Caco-2 (cell line): ENCODE results near the gene ENOX1. TPM values are rescaled to one million over a fixed set of nuclear protein-coding genes. Genes with fewer than 3 reads are reported as not detected.

Experiments
- BruUV-seq: library from RNA; stranded (reverse); fragments of 400-500 nt; replicated peaks from 2 replicates; lab custom pipeline; 2021; lab: Mats Ljungman, UMichigan
- CTCF ChIA-PET: fragments of 300-600 bp; sonication (Branson Sonifier 250); formaldehyde crosslinking; loops from one replicate; lab custom pipeline; 2022; ENCODE audit warnings: antibody characterized with exemption; lab: Charles Lee
- POLR2A ChIA-PET: fragments of 300-600 bp; sonication (Branson Sonifier 250); formaldehyde crosslinking; loops from one replicate; lab custom pipeline; 2022; ENCODE audit warnings: antibody characterized with exemption; lab: Charles Lee
- DNase-seq, 2 experiments: peaks; one replicate each; pipeline versions ENCODE4 v3.0.0 to v3.0.0-alpha.2; 2020 to 2022
- H3K27me3 ChIP-seq: replicated peaks from 2 replicates; pipeline ENCODE4 v1.6.0; 2011; ENCODE audit warnings: low read length; ENCODE audit not compliant: control insufficient read depth, insufficient read depth
- H3K36me3 ChIP-seq: 2 replicates; pipeline ENCODE4 v1.5.1; 2011; ENCODE audit warnings: low read length; ENCODE audit not compliant: control insufficient read depth, insufficient read depth
- H3K4me1 ChIP-seq: fragments of 250-450 bp; sonication (Bioruptor Pico); 2 replicates; pipeline ENCODE4 v1.5.1; 2020; ENCODE audit warnings: mild to moderate bottlenecking
- H3K4me3 ChIP-seq: 2 replicates; pipeline ENCODE4 v1.5.1; 2011; ENCODE audit warnings: low read depth, mild to moderate bottlenecking, control low read depth, low read length
- H3K9me3 ChIP-seq: fragments of 250-450 bp; sonication (Bioruptor Pico); 2 replicates; pipeline ENCODE4 v1.5.1; 2020; ENCODE audit warnings: mild to moderate bottlenecking, moderate library complexity
- H3K27ac Mint-ChIP-seq: one replicate; pipeline ENCODE4 v1.8.0; 2022; ENCODE audit warnings: mixed read lengths; ENCODE audit not compliant: unreplicated experiment
- H3K27me3 Mint-ChIP-seq: one replicate; pipeline ENCODE4 v1.8.0; 2022; ENCODE audit warnings: mixed read lengths; ENCODE audit not compliant: insufficient read depth, unreplicated experiment
- H3K36me3 Mint-ChIP-seq: one replicate; pipeline ENCODE4 v1.8.0; 2022; ENCODE audit warnings: mild to moderate bottlenecking, mixed read lengths; ENCODE audit not compliant: insufficient read depth, unreplicated experiment
- H3K4me1 Mint-ChIP-seq: one replicate; pipeline ENCODE4 v1.8.0; 2022; ENCODE audit warnings: low read depth, mixed read lengths; ENCODE audit not compliant: unreplicated experiment
- H3K4me3 Mint-ChIP-seq: one replicate; pipeline ENCODE4 v1.8.0; 2022; ENCODE audit warnings: mild to moderate bottlenecking, moderate library complexity, mixed read lengths; ENCODE audit not compliant: unreplicated experiment
- H3K9me3 Mint-ChIP-seq: one replicate; pipeline ENCODE4 v1.8.0; 2022; ENCODE audit warnings: mixed read lengths; ENCODE audit not compliant: unreplicated experiment
- CTCF ChIP-seq, 2 experiments: fragments of 200-600 bp in 1 of 2; IDR thresholded peaks; 1 replicate in 1 of 2; 2 replicates in 1 of 2; pipeline versions ENCODE4 v1.5.1 to v1.8.0; 2011 to 2022; ENCODE audit warnings: antibody characterized with exemption in 1 of 2, control low read depth in 1 of 2, inconsistent platforms in 1 of 2, low read depth in 1 of 2, low read length in 1 of 2, mild to moderate bottlenecking in 1 of 2, moderate library complexity in 1 of 2; ENCODE audit not compliant: insufficient read depth in 1 of 2, severe bottlenecking in 1 of 2, unreplicated experiment in 1 of 2
- intact Hi-C: fragments of 100-400 bp; cut with micrococcal nuclease; formaldehyde crosslinking; loops from one replicate; pipeline ENCODE4 v1.10.0; 2022; ENCODE audit not compliant: unreplicated experiment
- total RNA-seq: library from RNA; stranded (reverse); gene quantifications from 2 replicates; pipeline ENCODE4 v1.2.3, GENCODE V29; 2022

ENOX1 gene
- total RNA-seq, 1 experiment from 2014 or later = 9.1 TPM

- H3K27me3 Mint-ChIP-seq = no peaks in the 10 kb centered on the region
- ChIA-PET CTCF (no interaction called here), POLR2A (no interaction called here)
- no TSS peak for BruUV-seq
- Histone ChIP-seq H3K4me3 (no peak overlapping the region), H3K4me1 (peaks cover 9% of the 10 kb centered on the region), H3K9me3 (no peaks in the 10 kb centered on the region), H3K27me3 (no peaks in the 10 kb centered on the region), H3K36me3 (no peaks in the 10 kb centered on the region)
- H3K27ac Mint-ChIP-seq = no peak overlapping the region
- no peak overlapping the region for H3K4me3 Mint-ChIP-seq
- TF ChIP-seq CTCF (IDR thresholded peaks at IDR 0.05; ENCODE audit: insufficient read depth in 1 of 2, low read depth in 1 of 2, low read length in 1 of 2, severe bottlenecking in 1 of 2, unreplicated experiment in 1 of 2) = no peak
- H3K9me3 Mint-ChIP-seq = no peaks in the 10 kb centered on the region
- no peak for DNase-seq
- no peaks in the 10 kb centered on the region for H3K36me3 Mint-ChIP-seq
- H3K4me1 Mint-ChIP-seq = peaks cover 6% of the 10 kb centered on the region
- intact Hi-C loops = no loop called here
Observed at GRCh38 chr13:43776501-43777079, 10.2 kb downstream of the ENOX1 start.

GRCh38 chr13:43776006-43776405, 10.8 kb downstream of the ENOX1 start:
- no peaks in the 10 kb centered on the region for H3K27me3 Mint-ChIP-seq

GRCh38 chr13:43773602-43774001, 13.2 kb downstream of the ENOX1 start:
- H3K9me3 ChIP-seq = no peaks in the 10 kb centered on the region
- DNase-seq = no peak
- Mint-ChIP-seq H3K9me3 (no peaks in the 10 kb centered on the region), H3K4me3 (no peak overlapping the region), H3K36me3 (no peaks in the 10 kb centered on the region), H3K27ac (no peak overlapping the region), H3K27me3 (no peaks in the 10 kb centered on the region), H3K4me1 (peaks cover 6% of the 10 kb centered on the region)
- no peak overlapping the region for H3K4me3 ChIP-seq
- H3K4me1 ChIP-seq = peaks cover 10% of the 10 kb centered on the region
- no TSS peak for BruUV-seq
- POLR2A ChIA-PET = no interaction called here
- CTCF ChIA-PET = no interaction called here
- no peak for TF ChIP-seq CTCF (IDR thresholded peaks at IDR 0.05; ENCODE audit: insufficient read depth in 1 of 2, low read depth in 1 of 2, low read length in 1 of 2, severe bottlenecking in 1 of 2, unreplicated experiment in 1 of 2)
- intact Hi-C loops = no loop called here
- no peaks in the 10 kb centered on the region for H3K36me3 ChIP-seq
- H3K27me3 ChIP-seq = no peaks in the 10 kb centered on the region

More at GRCh38 chr13:43776006-43776405, 10.8 kb downstream of the ENOX1 start:
- Histone ChIP-seq H3K9me3 (no peaks in the 10 kb centered on the region), H3K36me3 (no peaks in the 10 kb centered on the region), H3K4me1 (peaks cover 11% of the 10 kb centered on the region), H3K27me3 (no peaks in the 10 kb centered on the region), H3K4me3 (no peak overlapping the region)
- no peak for DNase-seq
- Mint-ChIP-seq H3K4me1 (peaks cover 6% of the 10 kb centered on the region), H3K27ac (no peak overlapping the region), H3K4me3 (no peak overlapping the region), H3K36me3 (no peaks in the 10 kb centered on the region), H3K9me3 (no peaks in the 10 kb centered on the region)
- no TSS peak for BruUV-seq
- ChIA-PET CTCF (no interaction called here), POLR2A (no interaction called here)
- no peak for TF ChIP-seq CTCF (IDR thresholded peaks at IDR 0.05; ENCODE audit: insufficient read depth in 1 of 2, low read depth in 1 of 2, low read length in 1 of 2, severe bottlenecking in 1 of 2, unreplicated experiment in 1 of 2)
- intact Hi-C loops = no loop called here
